ENCODE measurements around the gene ACTN1. TPM values are rescaled to one million over a fixed set of nuclear protein-coding genes. Genes with fewer than 3 reads are reported as not detected.
"Not testable (repeated sequence)": the region's sequence is repeated elsewhere in the genome, so short reads cannot be mapped to it uniquely, and the experiment has no call there.

ACTN1 gene
- total RNA-seq, 1 donor: 447 TPM

- no peak overlapping the region for H3K27ac ChIP-seq (ENCODE audit: low read depth, low read length)
- no peaks in the 10 kb centered on the region for H4K20me1 ChIP-seq (ENCODE audit: insufficient read depth, low read length)
- no peak overlapping the region for H2AFZ ChIP-seq (ENCODE audit: low read length)
- H3K36me3 ChIP-seq (ENCODE audit: insufficient read depth, low read length): peaks cover 6% of the 10 kb centered on the region
- peaks cover 4% of the 10 kb centered on the region for H3K4me1 ChIP-seq (ENCODE audit: insufficient read depth, low read length)
- no peak overlapping the region for H3K4me3 ChIP-seq (ENCODE audit: insufficient read depth, low read length)
- no peaks in the 10 kb centered on the region for H3K9me3 ChIP-seq (ENCODE audit: low read depth, low read length)
- no peaks in the 10 kb centered on the region for H3K79me2 ChIP-seq (ENCODE audit: insufficient read depth, low read length)
- no peak overlapping the region for H3K4me2 ChIP-seq (ENCODE audit: insufficient read depth, low read length)
- DNase-seq (ENCODE audit: insufficient read length, low spot score, missing footprints): peak; percentile 15
- no peak for TF ChIP-seq CTCF (IDR thresholded peaks at IDR 0.05; ENCODE audit: extremely low read depth, low read depth, low read length)
- no peaks in the 10 kb centered on the region for H3K27me3 ChIP-seq (ENCODE audit: insufficient read depth, low read length)
These were observed 122.5 kb downstream of the ACTN1 start for GRCh38 chr14:68856572-68856971.

- DNase-seq (ENCODE audit: insufficient read length, low spot score, missing footprints): peak; percentile 5
These were observed 124.7 kb downstream of the ACTN1 start for GRCh38 chr14:68854421-68854820.

GRCh38 chr14:68853749-68854148 lies 125.4 kb downstream of the ACTN1 start:
- H3K27ac ChIP-seq (ENCODE audit: low read depth, low read length): no peak overlapping the region
- H2AFZ ChIP-seq (ENCODE audit: low read length): no peak overlapping the region
- H3K79me2 ChIP-seq (ENCODE audit: insufficient read depth, low read length): no peaks in the 10 kb centered on the region
- peak; percentile 11 for DNase-seq (ENCODE audit: insufficient read length, low spot score, missing footprints)
- H3K27me3 ChIP-seq (ENCODE audit: insufficient read depth, low read length): no peaks in the 10 kb centered on the region
- no peaks in the 10 kb centered on the region for H3K9me3 ChIP-seq (ENCODE audit: low read depth, low read length)
- no peak overlapping the region for H3K4me2 ChIP-seq (ENCODE audit: insufficient read depth, low read length)
- peaks cover 4% of the 10 kb centered on the region for H3K4me1 ChIP-seq (ENCODE audit: insufficient read depth, low read length)
- H4K20me1 ChIP-seq (ENCODE audit: insufficient read depth, low read length): no peaks in the 10 kb centered on the region
- no peak for TF ChIP-seq CTCF (IDR thresholded peaks at IDR 0.05; ENCODE audit: extremely low read depth, low read depth, low read length)
- H3K36me3 ChIP-seq (ENCODE audit: insufficient read depth, low read length): no peaks in the 10 kb centered on the region
- no peak overlapping the region for H3K4me3 ChIP-seq (ENCODE audit: insufficient read depth, low read length)

More at GRCh38 chr14:68854421-68854820, 124.7 kb downstream of the ACTN1 start:
- Histone ChIP-seq H3K27me3 (ENCODE audit: insufficient read depth, low read length) (no peaks in the 10 kb centered on the region), H3K4me2 (ENCODE audit: insufficient read depth, low read length) (no peak overlapping the region), H3K4me1 (ENCODE audit: insufficient read depth, low read length) (peaks cover 4% of the 10 kb centered on the region), H3K79me2 (ENCODE audit: insufficient read depth, low read length) (no peaks in the 10 kb centered on the region), H3K27ac (ENCODE audit: low read depth, low read length) (no peak overlapping the region), H3K36me3 (ENCODE audit: insufficient read depth, low read length) (no peaks in the 10 kb centered on the region), H3K9me3 (ENCODE audit: low read depth, low read length) (no peaks in the 10 kb centered on the region), H3K4me3 (ENCODE audit: insufficient read depth, low read length) (no peak overlapping the region), H2AFZ (ENCODE audit: low read length) (no peak overlapping the region), H4K20me1 (ENCODE audit: insufficient read depth, low read length) (no peaks in the 10 kb centered on the region)
- no peak for TF ChIP-seq CTCF (IDR thresholded peaks at IDR 0.05; ENCODE audit: extremely low read depth, low read depth, low read length)

- H3K27me3 ChIP-seq (ENCODE audit: insufficient read depth, low read length); H3K36me3 ChIP-seq (ENCODE audit: insufficient read depth, low read length): not testable (repeated sequence)
These were observed 126.6 kb downstream of the ACTN1 start for GRCh38 chr14:68852493-68852892.

More at GRCh38 chr14:68852493-68852892, 126.6 kb downstream of the ACTN1 start:
- not testable (repeated sequence) for DNase-seq (ENCODE audit: insufficient read length, low spot score, missing footprints); H3K4me1 ChIP-seq (ENCODE audit: insufficient read depth, low read length); H3K4me2 ChIP-seq (ENCODE audit: insufficient read depth, low read length); H3K79me2 ChIP-seq (ENCODE audit: insufficient read depth, low read length); H3K9me3 ChIP-seq (ENCODE audit: low read depth, low read length); H3K4me3 ChIP-seq (ENCODE audit: insufficient read depth, low read length); H4K20me1 ChIP-seq (ENCODE audit: insufficient read depth, low read length); H2AFZ ChIP-seq (ENCODE audit: low read length); H3K27ac ChIP-seq (ENCODE audit: low read depth, low read length)
